T-helper 1 cell (primary cell): ENCODE data around the gene KRTAP5-2.
"Not testable (repeated sequence)": the region's sequence is repeated elsewhere in the genome, so short reads cannot be mapped to it uniquely, and the experiment has no call there.

Experiments
- DNase-seq, 5 donors: peaks; one replicate each; pipeline ENCODE4 v3.0.0-alpha.2; 2012 to 2020

KRTAP5-2 gene

DNA sequence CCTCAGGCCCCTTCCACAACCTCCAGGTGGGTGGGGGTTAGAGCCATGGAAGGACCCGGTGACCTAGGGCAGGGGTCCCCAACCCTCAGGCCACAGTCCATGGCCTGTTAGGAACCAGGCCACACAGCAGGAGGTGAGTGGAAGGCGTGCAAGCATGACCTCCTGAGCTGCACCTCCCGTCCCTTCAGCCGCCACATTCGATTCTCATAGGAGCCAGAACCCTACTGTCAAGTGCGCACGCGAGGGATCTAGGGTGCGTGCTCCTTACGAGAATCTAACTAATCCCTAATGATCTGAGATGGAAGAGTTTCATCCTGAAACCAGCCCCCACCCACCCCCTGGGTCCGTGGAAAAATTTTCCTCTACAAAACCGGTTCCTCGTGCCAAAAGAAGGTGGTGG is 27.4 kb upstream of the KRTAP5-2 start:
- no peak for DNase-seq

DNA sequence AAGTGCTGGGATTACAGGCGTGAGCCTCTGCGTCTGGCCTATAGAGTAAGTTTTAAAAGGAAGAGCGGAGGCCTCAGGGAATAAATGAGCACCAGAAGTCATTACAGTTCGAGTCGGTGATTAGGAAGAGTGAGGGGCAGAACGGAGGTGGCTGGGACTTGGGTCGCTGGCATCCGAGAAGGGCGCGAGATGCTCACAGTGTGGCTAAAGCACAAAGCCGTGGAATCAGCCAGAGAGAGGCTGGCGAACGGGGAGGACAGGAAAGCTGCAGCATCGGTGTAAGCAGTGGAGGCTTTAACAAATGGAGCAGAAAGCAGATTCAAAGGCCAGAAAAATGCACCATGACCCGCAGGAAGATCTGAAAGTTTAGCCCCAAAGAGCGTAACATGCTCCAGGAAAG is 26.5 kb upstream of the KRTAP5-2 start:
- DNase-seq: no peak

DNA sequence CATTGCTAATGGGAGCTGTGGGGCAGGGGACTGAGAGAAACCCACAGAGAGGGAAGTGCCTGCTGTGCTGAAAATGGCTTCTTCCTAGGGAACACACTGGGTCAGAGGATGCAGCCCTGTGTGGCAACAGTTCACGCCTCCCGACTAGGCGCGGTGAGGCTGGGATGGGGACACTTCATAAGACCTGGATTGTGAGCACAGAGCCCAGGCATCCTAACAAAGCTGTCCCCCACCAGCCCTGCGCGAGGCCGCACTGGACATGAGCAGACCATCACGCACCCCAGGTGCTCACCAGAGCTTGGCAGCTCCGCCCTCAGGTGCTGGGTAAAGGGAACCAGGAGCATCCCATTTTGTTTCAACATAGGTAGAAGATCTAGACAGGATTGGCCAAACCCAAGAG is 25.6 kb upstream of the KRTAP5-2 start:
- no peak for DNase-seq

DNA sequence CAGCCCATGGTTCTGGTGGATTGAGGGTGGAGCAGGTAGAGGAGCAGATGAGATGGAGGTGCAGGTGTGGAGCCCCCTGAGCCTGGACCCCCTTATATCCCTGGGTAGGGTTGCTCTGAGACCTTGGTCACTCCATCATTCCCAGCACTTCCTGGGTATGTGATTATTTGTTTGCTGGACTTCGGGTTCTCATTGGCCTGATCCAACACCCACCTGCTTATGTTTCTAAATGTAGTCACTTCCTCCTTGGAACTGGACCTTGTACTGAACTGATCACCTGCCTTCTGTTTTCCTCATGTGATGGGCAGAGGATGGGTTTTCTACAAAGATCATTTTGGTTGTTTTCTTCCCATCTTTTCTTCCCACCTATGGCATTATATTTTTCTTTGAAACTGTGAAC is 24.0 kb upstream of the KRTAP5-2 start, which contains the start of gene KRTAP5-4:
TSS of gene KRTAP5-4 (minus strand) at position 53 of the 400 bp plus-strand sequence. CDS start at position 8, 45 bp downstream.
- no peak for DNase-seq

DNA sequence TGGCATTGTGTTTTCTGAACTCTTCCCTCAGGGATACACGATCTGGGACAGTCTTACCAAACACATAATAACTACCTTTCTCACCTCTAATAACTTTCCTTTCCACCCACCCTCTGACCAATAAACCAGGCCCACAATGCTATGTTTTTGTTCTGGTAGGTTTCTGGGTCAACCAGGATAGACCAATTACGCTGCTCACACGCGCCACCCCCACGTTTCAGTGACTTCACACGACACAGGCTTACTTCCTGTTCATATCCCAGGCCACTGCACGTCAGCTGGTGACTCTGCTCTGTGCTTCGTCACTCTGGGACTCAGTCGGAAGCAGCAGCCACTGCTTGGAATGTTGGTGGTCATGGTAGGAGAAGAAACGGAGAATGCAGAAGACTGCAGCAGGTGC is 21.4 kb upstream of the KRTAP5-2 start:
- DNase-seq: no peak

DNA sequence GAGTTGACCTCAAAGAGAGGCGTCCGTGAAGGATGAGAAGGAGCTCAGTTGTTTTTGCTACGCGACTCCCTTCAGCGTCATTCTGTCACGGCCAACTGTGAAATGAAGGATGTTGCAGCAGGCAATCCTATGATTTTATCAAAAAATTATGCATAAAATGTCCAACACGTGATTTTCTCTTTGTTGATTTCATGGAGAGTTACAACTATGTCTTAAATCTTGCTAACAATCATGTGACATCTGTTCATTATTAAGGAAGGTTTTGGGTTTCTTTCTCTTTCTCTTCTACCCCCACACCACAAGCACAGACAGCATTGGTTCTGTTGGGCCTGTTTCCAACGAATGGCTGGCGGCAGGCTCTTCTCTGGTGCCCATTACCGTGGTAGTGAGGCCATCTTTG is 20.1 kb upstream of the KRTAP5-2 start:
- DNase-seq: no peak

DNA sequence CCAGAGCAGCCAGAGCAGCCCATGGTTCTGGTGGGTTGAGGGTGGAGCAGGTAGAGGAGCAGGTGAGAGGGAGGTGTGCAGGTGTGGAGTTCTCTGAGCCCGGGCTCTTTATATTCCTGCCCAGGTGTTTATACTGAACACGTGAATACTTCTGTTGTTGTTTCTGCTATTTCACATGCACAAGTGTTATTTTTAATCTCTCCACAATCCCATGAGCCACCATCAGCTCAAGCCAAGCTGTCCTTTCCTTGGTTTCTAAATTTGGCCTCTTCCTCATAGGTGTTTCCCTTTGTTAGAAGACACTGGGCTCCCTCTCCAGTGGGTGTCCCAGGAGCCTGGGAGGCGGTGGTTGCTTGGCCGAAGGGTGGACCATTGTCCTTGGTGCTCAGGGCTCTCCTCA is 10.3 kb upstream of the KRTAP5-2 start, which contains the start of gene KRTAP5-3:
TSS of gene KRTAP5-3 (minus strand) at position 101 of the 400 bp plus-strand sequence. CDS start at position 23, 78 bp downstream.
- DNase-seq: no peak

DNA sequence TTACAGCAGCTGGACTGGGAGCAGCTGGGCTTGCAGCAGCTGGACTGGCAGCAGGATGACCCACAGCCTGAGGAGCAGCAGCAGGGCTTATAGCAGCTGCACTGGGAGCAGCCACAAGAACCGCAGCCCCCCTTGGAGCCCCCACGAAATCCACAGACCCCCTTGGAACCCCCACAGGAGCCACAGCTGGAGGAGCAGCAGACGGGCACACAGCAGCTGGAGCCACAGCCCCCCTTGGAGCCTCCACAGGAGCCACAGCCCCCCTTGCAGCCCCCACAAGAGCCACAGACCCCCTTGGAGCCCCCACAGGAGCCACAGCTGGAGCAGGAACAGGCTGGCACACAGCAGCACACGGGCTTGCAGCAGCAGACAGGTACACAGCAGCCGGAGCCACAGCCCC is 9.8 kb upstream of the KRTAP5-2 start:
- DNase-seq: not testable (repeated sequence)

DNA sequence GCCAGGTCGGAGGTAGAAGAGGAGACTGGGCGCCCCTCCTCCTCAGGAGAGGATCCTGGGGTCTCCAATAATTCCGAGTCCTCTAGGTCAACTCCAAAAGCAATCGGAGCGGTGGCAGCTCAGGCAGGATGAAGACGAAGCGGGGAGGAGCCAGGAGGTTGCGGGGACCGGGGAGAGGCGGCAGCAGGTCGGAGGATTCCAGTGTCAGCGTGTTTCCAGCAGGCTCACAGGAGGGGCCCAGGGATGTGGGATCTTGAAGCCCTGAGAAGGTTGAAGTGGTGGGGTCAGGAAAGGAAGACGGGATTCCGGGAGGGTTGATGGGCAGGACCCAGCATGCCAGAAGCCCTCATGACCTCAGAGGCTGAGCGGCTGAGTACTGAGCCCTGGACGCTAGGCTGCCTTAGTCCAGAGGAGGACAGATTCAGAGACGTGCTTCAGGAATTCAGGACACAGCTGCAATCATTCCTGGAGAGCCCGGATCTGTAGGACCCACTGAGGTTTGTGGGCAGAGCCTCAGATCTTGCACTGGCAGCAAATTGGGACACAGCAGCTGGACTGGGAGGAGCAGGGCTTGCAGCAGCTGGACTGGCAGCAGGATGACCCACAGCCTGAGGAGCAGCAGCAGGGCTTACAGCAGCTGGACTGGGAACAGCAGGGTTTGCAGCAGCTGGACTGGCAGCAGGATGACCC is 9.2 kb upstream of the KRTAP5-2 start:
- DNase-seq: not testable (repeated sequence)

DNA sequence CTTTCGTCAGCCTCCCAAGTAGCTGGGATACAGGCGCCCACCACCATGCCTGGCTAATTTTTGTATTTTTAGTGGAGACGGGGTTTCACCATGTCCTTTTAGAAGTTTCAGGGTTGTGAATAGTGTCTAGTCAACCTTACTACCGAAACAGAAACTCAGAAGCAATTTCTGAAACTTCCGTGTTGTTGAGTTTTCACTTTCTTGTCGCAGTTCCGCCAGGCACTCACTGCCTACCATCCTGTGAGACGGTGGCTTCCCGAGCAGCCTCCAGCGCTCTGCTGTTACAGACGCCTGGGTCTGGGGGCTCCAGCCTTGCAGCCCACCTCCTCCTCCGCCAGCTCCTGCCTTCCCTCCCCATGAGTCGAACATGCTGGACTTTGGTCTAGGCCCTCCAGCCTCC is 7.8 kb upstream of the KRTAP5-2 start:
- DNase-seq: peak in 1 of 5 donors; percentile 53

DNA sequence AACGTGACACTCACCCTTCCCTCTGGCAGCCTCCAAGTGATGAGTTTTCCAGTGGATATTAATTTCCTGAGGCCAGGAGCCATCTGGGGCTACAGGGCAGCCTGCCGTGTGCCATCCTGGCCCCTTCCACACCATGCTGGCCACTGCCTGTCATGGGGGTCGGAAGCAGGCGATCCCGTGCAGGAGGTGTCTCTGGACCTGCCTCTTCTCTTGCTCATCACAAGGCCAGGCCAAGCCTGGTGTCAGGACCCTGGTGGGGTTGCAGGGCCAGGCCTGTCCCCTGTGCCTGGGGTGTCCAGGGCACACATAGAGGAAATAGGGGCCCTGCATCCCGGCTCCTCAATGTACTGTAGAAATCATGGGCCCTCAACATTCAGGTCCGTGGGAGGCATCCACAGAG is 6.6 kb upstream of the KRTAP5-2 start:
- no peak for DNase-seq

DNA sequence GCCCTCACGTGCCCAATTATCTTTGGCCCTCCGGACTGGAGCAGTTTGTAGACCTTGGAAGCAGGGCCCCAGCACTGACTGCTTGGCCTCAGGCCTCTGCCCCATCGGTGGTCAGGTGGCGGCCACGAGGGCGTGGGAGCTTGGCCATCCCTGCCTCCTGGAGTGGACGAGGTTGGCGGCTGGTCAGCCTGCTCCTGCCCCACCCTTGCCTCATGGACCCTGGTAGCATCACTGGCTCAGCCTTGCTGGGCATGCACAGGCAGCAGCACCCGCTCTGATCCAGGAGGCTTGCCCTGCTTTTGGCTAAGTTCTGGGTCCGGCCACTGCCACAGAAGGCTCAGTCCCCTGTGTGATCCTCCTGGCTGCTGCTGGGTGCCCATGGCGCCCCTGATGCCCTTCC is 6.1 kb upstream of the KRTAP5-2 start:
- DNase-seq: no peak

DNA sequence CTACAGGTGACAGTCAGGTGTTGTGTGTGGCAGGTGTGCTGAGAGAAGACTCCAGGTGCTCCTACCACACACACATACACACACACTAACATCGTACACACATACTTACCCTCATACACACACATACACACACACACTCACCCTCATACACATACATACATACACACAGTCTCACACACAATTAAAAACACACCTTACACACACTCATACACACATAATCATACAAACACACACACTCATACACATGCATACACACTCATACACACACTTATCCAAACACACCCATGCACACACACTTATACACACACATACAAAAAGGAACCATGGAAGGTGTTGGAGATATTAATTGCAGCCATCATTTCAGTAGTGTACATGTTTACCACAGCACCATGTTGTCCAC is 5.5 kb upstream of the KRTAP5-2 start:
- DNase-seq: no peak

DNA sequence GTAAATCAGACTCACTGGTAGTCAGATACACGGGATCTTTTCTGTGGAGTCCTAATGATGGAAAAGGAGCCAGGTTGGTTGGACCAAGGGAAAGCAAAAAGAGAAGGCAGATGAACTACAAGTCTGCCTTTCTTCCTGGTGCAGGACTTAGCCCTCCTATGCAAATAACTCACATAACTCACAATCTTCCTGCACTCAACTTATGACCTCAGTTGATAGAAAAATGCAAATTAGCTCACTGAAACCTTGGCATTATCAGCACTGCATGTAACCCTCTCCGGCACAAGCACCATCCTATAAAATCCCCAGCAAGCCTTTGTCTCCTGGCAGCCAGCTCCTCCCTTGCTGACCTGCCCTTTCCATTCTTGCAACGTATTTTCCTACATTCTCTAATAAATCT is 3.6 kb upstream of the KRTAP5-2 start:
- not testable (repeated sequence) for DNase-seq

DNA sequence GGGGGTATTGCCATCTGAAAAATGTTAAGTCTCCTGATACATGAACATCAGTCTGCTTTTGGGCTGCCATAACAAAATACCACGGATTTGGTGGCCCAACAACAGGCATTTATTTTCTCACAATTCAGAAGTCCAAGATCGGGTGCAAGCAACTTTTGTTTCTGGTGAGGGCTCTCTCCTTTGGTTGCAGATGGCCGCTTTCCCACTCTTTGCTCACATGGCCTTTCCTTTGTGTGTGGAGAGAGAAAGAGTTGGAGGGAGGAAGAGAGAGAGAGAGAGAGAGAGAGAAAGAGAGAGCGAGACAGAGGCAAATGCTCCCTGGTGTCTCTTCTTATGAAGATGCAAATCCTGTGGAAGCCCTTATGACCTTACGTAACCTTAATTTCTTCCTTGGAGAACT is 2.5 kb upstream of the KRTAP5-2 start:
- no peak for DNase-seq

DNA sequence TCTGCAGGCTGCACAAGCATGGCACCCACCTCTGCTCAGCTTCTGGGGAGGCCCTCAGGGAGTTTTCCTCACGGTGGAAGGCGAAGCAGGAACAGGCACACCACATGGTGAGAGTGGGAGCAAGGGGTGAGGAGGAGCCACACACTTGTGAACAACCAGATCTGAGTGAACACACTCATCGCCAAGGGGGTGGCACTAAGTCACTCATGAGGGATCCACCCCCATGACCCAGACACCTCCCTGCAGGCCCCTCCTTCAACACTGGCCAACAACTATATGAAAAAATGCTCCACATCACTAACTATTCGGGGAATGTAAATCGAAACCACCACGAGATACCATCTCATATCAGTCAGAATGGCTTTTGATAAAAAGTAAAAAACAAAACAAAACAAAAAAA is 722 bp upstream of the KRTAP5-2 start:
- no peak for DNase-seq

DNA sequence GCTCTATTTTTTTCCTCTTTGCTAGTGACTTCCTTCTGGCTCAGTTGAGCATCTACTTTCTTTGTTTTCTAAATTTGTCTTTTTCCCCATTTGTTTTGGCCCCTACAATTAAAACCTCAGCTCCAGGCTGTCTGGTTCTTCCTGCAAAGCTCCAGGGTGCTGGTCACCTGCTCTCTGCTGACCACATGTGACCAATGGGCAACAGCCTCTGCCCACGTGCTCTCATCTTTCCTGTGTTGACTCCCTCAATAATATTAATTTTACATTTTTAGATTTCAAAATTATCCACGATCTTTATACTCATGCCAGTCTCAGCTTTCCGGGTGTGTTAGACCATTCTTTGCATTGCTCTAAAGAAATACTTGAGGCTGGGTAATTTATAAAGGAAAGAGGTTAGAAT is 312 bp upstream of the KRTAP5-2 start:
- not testable (repeated sequence) for DNase-seq

DNA sequence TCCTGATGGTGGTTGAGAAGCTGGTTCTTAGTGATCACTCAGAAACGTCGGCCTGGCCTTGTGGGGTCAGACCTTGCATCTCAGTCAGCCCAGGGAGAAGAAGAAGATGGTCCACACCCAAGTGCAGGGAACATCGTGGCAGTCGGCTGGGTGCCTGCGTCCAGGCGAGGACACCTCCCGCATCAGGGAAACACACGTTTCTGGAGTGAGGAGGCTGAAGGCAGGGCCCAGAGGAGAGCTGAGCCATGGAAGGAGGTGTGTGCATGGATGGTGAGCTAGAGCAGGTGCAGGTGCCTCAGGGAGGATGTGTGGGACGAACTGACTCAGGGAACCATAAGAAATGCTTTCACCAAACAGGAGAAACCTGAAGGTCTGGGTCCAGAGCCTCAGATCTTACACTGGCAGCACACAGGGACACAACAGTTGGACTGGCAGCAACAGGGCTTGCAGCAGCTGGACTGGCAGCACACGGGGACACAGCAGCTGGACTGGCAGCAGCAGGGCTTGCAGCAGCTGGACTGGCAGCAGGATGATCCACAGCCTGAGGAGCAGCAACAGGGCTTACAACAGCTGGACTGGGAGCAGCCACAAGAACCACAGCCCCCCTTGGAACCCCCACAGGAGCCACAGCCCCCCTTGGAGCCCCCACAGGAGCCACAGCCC is 632 bp downstream of the KRTAP5-2 start:
- DNase-seq: no peak

DNA sequence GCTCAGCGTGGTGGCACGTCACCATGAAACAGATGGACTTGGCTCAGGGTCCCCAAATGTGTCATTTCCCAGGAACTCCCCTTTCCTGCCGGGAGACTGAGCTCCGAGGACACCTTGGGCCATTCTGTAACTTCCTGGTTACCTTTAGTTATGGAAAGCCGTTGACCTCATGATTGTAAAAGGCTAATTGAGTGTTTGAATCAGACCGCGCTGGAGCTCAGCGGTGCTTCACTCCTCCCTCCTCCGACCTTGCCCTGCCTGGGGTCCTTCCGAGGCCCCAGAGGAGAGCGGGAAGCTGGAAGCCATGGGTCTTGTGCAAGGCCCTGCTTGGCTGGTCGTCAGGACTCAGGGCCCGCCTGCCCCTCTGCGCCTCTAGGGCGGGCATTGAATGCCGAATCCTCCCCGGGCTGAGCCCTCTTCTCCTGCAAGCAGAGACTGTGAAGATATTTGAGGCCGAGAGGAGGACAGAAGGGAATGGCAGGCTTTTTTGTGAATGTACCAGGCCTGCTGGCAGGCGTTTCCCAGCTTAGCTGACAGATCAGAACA is 1.4 kb downstream of the KRTAP5-2 start:
- DNase-seq: not testable (repeated sequence)

DNA sequence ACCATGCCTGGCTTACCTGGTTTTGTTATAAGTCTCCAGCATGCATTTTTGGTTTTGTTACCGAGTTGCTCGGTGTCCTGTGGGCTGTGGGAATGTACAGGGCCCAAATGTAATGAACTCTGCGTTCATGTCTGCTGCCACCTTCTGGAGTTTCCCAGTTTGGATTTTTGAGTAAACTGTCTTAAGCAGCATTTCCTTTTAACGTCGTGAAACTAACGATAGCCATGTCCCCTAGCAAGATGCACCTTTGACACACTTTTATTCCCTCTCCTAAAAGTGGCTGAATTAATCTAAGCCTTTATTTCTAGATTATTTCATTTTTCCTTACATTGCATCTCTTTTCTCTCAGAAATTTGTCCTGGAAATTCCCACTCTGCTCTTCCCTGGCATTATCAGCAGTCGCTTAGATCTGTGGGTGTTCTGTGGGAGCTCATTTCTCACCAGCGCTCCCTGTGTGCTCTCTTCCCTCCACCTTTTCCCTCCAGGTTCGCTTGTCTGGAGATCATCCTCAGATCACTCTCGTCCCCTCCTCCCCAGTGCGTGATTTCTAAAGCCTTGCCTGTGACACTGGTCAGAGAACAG is 2.0 kb downstream of the KRTAP5-2 start:
- not testable (repeated sequence) for DNase-seq

DNA sequence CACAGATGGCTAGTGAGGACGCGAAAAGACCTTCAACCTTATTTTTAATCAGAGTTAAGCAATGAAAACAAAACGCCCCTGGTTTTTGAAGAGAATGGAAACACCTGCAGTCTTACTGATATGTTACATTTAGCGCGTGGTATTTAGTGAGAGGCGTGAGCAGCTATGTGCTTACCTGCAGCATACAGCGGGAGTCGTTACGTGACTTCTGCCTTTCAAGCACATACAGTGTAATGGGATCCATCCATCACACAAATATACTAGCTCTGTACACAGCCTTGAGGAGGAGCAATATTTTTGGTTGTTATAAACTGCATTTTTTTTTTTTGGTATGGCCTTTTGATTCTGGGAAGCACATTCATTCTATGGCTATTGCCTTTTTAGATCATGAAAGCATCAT is 5.5 kb downstream of the KRTAP5-2 start:
- no peak for DNase-seq

DNA sequence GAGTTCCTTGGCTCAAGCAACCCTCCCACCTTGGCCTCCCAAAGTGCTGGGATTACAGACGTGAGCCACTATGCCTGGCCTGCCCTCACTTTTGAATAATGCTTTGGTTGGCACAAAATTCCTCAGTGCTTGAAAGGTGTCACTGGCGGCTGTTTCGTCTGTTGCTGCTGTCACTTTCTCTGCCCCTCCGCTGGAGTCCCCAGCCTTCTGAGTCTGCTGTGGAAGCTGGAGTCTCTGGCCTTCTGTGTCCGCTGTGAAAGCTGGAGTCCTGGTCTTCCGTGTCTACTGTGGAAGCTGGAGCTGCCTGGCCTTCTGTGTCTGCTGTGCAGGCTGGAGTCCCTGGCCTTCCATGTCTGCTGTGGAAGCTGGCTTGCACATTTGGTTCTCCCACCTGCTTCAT is 8.1 kb downstream of the KRTAP5-2 start:
- no peak for DNase-seq

DNA sequence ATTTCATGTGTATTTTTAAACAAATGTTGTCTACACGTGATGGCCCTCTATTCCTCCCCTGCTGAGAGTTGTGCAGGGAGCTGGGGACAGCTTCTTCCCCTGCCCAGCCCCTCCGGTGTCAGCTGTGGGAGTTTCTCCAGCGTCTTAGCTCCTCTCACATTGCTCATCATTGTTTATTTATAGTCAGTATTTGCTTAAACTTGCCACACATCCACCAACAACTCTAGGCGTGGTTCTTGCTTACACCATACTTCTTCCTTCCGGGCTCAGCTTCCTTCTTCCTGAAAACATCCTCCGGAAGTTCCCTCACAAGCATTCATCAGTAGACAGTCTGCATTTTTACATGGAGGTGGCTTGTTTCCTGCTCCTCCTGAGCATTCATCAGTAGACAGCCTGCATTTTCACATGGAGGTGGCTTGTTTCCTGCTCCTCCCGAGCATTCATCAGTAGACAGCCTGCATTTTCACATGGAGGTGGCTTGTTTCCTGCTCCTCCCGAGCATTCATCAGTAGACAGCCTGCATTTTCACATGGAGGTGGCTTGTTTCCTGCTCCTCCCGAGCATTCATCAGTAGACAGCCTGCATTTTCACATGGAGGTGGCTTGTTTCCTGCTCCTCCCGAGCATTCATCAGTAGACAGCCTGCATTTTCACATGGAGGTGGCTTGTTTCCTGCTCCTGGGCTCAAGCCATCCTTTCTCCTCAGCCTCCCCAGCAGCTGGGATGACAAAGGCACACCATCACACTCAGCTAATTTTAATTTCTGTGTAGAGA is 8.7 kb downstream of the KRTAP5-2 start:
- DNase-seq: peak in 1 of 5 donors; percentile 81
